Retinal pigment epithelial cell (primary cell): ENCODE results near the gene RPS6KA3.
"Not testable (repeated sequence)": the region's sequence is repeated elsewhere in the genome, so short reads cannot be mapped to it uniquely, and the experiment has no call there.

ENCODE experiments used
- DNase-seq: peaks from one replicate; pipeline ENCODE4 v3.0.0-alpha.2; 2010; ENCODE audit warnings: low read depth
- H3K4me3 ChIP-seq: 2 replicates; pipeline ENCODE4 v1.5.1; 2011; ENCODE audit warnings: mild to moderate bottlenecking, low read length, control low read depth, moderate library complexity
- CTCF ChIP-seq: conservative IDR thresholded peaks from 2 replicates; pipeline ENCODE4 v1.5.1; 2011; ENCODE audit warnings: low read depth, low read length, control low read depth, inconsistent platforms

Gene RPS6KA3

DNA sequence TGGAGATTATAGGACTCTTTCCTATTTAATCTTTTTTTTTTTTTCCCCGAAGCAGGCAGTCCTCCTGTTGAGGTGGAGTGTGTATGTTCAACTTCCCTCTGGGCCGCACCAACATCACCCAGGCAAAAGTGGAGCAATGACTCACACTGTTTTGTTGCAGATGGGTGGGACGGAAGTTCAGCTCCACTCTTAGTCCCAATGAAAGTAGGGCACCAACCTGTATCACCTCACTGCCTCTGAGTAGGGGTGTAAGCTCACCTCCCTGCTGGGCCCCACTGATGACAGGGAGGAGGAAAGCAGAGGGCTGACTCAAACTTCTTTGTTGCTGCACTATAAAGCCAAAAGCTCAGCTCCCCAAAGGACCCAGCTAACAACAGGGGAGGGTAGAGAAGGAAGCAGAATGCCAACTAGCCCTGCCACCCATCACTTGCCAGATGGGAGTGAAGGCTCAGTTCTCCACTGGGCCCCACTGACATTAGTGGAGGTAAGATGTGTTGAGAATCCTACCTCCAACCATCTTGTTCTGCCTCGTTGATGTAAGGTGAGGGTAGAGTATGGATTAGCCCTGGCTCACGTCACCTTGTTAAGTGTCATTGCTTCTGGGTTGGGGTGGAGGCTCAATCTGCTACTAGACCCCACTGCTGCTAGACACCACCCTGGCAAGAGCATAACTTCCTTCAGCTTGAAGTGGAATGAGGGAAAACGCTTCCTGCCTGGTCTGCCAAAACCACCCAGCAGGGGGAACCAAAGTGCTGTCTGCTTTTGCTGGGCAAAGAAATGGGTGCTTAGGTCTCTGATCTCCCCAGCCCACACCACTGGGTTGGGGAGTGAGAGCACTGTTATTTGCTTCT, 14.1 kb downstream of the RPS6KA3 start:
- no peak overlapping the region for H3K4me3 ChIP-seq
- TF ChIP-seq CTCF, result peak; percentile 78
- DNase-seq, result no peak

DNA sequence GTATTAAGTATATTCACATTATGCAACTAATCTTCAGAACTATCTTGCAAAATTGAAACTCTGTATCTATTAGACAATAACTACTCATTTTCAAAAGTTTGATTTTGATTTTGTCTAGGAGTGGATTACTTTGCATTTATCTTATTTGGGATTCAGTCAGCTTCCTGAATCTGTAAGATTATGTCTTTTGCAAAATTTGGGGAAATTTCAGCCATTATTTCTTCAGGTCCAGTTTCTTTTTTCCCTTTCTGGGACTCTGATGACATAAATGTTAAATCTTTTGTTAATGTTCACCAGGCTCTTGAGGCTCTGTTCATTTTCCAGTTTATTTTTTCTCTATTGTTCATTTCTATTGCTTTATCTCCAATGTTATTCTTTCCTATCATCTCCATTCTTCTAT, 15.0 kb downstream of the RPS6KA3 start:
- H3K4me3 ChIP-seq, result no peak overlapping the region
- no peak for DNase-seq
- TF ChIP-seq CTCF, result no peak

- DNase-seq, H3K4me3 ChIP-seq: not testable (repeated sequence)
Observed at GRCh38 chrX:20250146-20250545, 16.6 kb downstream of the RPS6KA3 start.

DNA sequence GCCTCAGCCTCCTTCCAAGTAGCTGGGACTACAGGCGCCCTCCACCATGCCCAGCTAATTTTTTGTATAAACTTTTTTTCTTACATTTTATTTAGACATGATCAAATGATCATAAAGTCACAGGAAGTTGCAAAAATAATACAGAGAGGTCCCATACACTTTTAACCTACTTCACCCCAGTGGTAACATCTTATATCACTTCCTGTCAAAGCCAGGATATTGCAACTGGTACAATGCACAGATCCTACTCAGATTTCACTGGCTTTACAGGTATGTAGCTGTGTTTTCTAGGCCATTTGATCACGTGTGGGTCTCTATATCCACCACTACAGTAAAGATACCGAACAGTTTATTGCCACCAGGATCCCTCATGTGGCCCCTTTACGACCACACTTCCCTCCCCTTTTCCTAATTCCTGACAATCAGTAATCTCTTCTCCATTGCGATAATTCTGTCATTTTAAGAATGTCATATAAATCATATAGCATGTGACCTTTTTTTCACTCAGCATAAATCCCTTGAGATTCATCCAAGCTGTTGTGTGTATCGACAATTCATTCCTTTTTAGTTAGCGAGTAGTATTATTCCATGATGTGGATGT, 18.0 kb downstream of the RPS6KA3 start:
- H3K4me3 ChIP-seq, result no peak overlapping the region
- no peak for DNase-seq
- TF ChIP-seq CTCF, result no peak

- no peak for TF ChIP-seq CTCF
- H3K4me3 ChIP-seq, result no peak overlapping the region
- DNase-seq, result no peak
Observed at GRCh38 chrX:20244931-20245330, 21.8 kb downstream of the RPS6KA3 start.

DNA sequence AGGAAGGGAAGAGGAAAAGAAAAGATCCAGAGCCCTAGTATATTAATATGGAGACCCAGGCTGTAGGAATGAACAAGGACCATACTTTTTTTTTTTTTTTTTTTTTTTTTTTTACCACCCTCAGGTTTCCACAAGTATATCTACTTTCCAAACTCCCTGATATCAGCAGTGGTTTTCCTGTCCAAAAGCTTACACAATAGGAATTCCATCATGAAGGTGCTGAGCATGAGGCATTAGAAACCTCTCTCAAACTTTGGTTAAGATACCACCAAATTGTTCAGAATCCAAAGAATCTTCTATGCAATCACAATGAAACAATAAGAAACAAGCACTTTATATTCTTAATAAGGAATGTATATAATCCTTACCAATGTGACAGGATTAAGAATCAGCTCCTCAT, 26.5 kb downstream of the RPS6KA3 start:
- TF ChIP-seq CTCF, result no peak
- DNase-seq, result no peak
- no peak overlapping the region for H3K4me3 ChIP-seq

DNA sequence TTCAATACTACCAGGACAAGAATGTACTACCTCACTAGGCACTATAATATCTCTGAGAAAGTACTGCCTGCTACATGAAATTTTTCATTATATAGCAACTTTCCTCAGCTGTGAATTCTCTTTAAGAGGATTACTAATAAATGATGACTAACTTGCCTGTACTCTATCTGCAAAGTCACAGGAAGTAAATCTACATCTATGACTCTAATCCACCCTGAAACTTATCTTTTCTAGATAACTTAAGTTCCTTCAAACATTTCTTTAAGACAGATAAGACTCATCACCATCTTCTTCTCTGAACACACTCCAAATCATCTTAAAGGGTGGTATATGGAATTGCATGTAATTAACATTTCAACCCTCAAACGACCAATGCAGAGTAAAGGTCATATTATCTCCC, 28.8 kb downstream of the RPS6KA3 start:
- no peak overlapping the region for H3K4me3 ChIP-seq
- DNase-seq, result no peak
- TF ChIP-seq CTCF, result no peak
